Cardiac muscle cell (in vitro differentiated cells and primary cell): ENCODE results near the gene ATN1. TPM values are rescaled to one million over a fixed set of nuclear protein-coding genes. Genes with fewer than 3 reads are reported as not detected.

ENCODE experiments used
- DNase-seq, 2 donors: peaks; one replicate each; pipeline versions ENCODE4 v3.0.0 to v3.0.0-alpha.2; 2010 to 2017; ENCODE audit warnings: low read depth in 1 of 2, low spot score in 1 of 2
- H3K27ac ChIP-seq: fragments of 200-600 bp; sonication (generic); 2 replicates; pipeline ENCODE4 v1.5.1; 2016
- H3K27me3 ChIP-seq: fragments of 200-600 bp; sonication (generic); 2 replicates; pipeline ENCODE4 v1.6.0; 2016; ENCODE audit warnings: control low read depth
- H3K36me3 ChIP-seq: fragments of 200-600 bp; sonication (generic); 2 replicates; pipeline ENCODE4 v1.5.1; 2016; ENCODE audit warnings: control low read depth
- H3K4me1 ChIP-seq: fragments of 200-600 bp; sonication (generic); 2 replicates; pipeline ENCODE4 v1.8.1; 2017; ENCODE audit warnings: low read depth, mild to moderate bottlenecking, mixed run types
- H3K4me3 ChIP-seq: fragments of 200-600 bp; sonication (generic); 2 replicates; pipeline ENCODE4 v1.5.1; 2016; ENCODE audit warnings: mild to moderate bottlenecking
- H3K9me3 ChIP-seq: fragments of 200-600 bp; sonication (generic); 2 replicates; pipeline ENCODE4 v1.5.1; 2017; ENCODE audit warnings: low read depth, mild to moderate bottlenecking, control low read depth
- CTCF ChIP-seq: IDR thresholded peaks from 2 replicates; pipeline ENCODE4 v1.5.1; 2012; ENCODE audit warnings: low read depth, mild to moderate bottlenecking, low read length
- polyA plus RNA-seq: library from polyadenylated mRNA; unstranded; fragments of >200 nt; fragmentation: Nextera tagmentation; extraction: Ambion mirVana; gene quantifications from 2 replicates; pipeline ENCODE4 v1.2.1, GENCODE V29; 2016
- total RNA-seq: library from RNA; depleted of rRNA; stranded (reverse); fragments of >200 nt; gene quantifications from 2 replicates; pipeline ENCODE4 v1.2.3, GENCODE V29; 2016

ATN1 gene
- total and polyA plus RNA-seq, 2 experiments from 2014 or later = 22.8 to 46.4 TPM

- Histone ChIP-seq H3K27me3 (no peaks in the 10 kb centered on the region), H3K9me3 (no peaks in the 10 kb centered on the region), H3K4me1 (no peaks in the 10 kb centered on the region), H3K4me3 (no peak overlapping the region), H3K27ac (no peak overlapping the region), H3K36me3 (no peaks in the 10 kb centered on the region)
- no peak for DNase-seq
- TF ChIP-seq CTCF = peak; percentile 23
Observed at GRCh38 chr12:6950401-6950801, 22.6 kb downstream of the ATN1 start.

GRCh38 chr12:6950811-6951540 lies 23.2 kb downstream of the ATN1 start, which contains the start of gene PTPN6:
PTPN6 (plus strand) TSS chr12:6951356; CDS start chr12:6951513, 157 bp downstream.
- no peak for TF ChIP-seq CTCF
- H3K9me3 ChIP-seq = no peaks in the 10 kb centered on the region
- H3K4me1 ChIP-seq = no peaks in the 10 kb centered on the region
- H3K36me3 ChIP-seq = no peaks in the 10 kb centered on the region
- DNase-seq = no peak
- no peak within 1 kb of the TSS for H3K4me3 ChIP-seq
- H3K27me3 ChIP-seq = no peaks in the 10 kb centered on the region
- H3K27ac ChIP-seq = no peak within 1 kb of the TSS

- TF ChIP-seq CTCF = no peak
- no peaks in the 10 kb centered on the region for H3K4me1 ChIP-seq
- H3K9me3 ChIP-seq = no peaks in the 10 kb centered on the region
- DNase-seq = no peak
- no peak overlapping the region for H3K27ac ChIP-seq
- no peaks in the 10 kb centered on the region for H3K36me3 ChIP-seq
- no peak overlapping the region for H3K4me3 ChIP-seq
- no peaks in the 10 kb centered on the region for H3K27me3 ChIP-seq
Observed at GRCh38 chr12:6951551-6952120, 23.9 kb downstream of the ATN1 start.

GRCh38 chr12:6952121-6952862 lies 24.5 kb downstream of the ATN1 start:
- H3K9me3 ChIP-seq = no peaks in the 10 kb centered on the region
- no peak for DNase-seq
- no peaks in the 10 kb centered on the region for H3K36me3 ChIP-seq
- no peaks in the 10 kb centered on the region for H3K27me3 ChIP-seq
- H3K4me1 ChIP-seq = no peaks in the 10 kb centered on the region
- no peak for TF ChIP-seq CTCF
- no peak overlapping the region for H3K4me3 ChIP-seq
- H3K27ac ChIP-seq = no peak overlapping the region

GRCh38 chr12:6952863-6953441 lies 25.2 kb downstream of the ATN1 start:
- H3K9me3 ChIP-seq = no peaks in the 10 kb centered on the region
- no peak for DNase-seq
- no peaks in the 10 kb centered on the region for H3K36me3 ChIP-seq
- H3K4me1 ChIP-seq = no peaks in the 10 kb centered on the region
- no peaks in the 10 kb centered on the region for H3K27me3 ChIP-seq
- no peak overlapping the region for H3K27ac ChIP-seq
- H3K4me3 ChIP-seq = no peak overlapping the region
- no peak for TF ChIP-seq CTCF
